Measurements from ENCODE around the gene AFAP1L2. TPM values are rescaled to one million over a fixed set of nuclear protein-coding genes. Genes with fewer than 3 reads are reported as not detected.

AFAP1L2 gene
- total RNA-seq, 1 donor from 2014 or later: 5.3 TPM

- DNase-seq (no peak), ATAC-seq (ENCODE audit: poor library complexity) (no peak)
- intact Hi-C loops (cut with DNase I): no loop called here
Measured at GRCh38 chr10:114395366-114396022, 8.8 kb downstream of the AFAP1L2 start.

GRCh38 chr10:114394531-114394930, 9.8 kb downstream of the AFAP1L2 start:
- intact Hi-C loops (cut with DNase I): no loop called here
- DNase-seq (no peak), ATAC-seq (ENCODE audit: poor library complexity) (no peak)

GRCh38 chr10:114393886-114394285, 10.4 kb downstream of the AFAP1L2 start:
- intact Hi-C loops (cut with DNase I): no loop called here
- DNase-seq: no peak
- ATAC-seq (ENCODE audit: poor library complexity): no peak

- DNase-seq (no peak), ATAC-seq (ENCODE audit: poor library complexity) (no peak)
- intact Hi-C loops (cut with DNase I): no loop called here
Measured at GRCh38 chr10:114393482-114393881, 10.8 kb downstream of the AFAP1L2 start.

- intact Hi-C loops (cut with DNase I): no loop called here
- DNase-seq: no peak
- no peak for ATAC-seq (ENCODE audit: poor library complexity)
Measured at GRCh38 chr10:114392112-114392835, 12.0 kb downstream of the AFAP1L2 start.

GRCh38 chr10:114391599-114391998, 12.7 kb downstream of the AFAP1L2 start:
- intact Hi-C loops (cut with DNase I): no loop called here
- ATAC-seq (ENCODE audit: poor library complexity) (no peak), DNase-seq (no peak)

GRCh38 chr10:114389426-114389825, 14.9 kb downstream of the AFAP1L2 start:
- no peak for ATAC-seq (ENCODE audit: poor library complexity)
- intact Hi-C loops (cut with DNase I): no loop called here
- DNase-seq: no peak

GRCh38 chr10:114388275-114388674, 16.0 kb downstream of the AFAP1L2 start:
- intact Hi-C loops (cut with DNase I): no loop called here
- DNase-seq (no peak), ATAC-seq (ENCODE audit: poor library complexity) (no peak)

GRCh38 chr10:114387784-114388183, 16.5 kb downstream of the AFAP1L2 start:
- DNase-seq: no peak
- intact Hi-C loops (cut with DNase I): no loop called here
- ATAC-seq (ENCODE audit: poor library complexity): no peak

- DNase-seq (no peak), ATAC-seq (ENCODE audit: poor library complexity) (no peak)
- intact Hi-C loops (cut with DNase I): no loop called here
Measured at GRCh38 chr10:114386452-114386851, 17.9 kb downstream of the AFAP1L2 start.

GRCh38 chr10:114385557-114385956, 18.7 kb downstream of the AFAP1L2 start:
- ATAC-seq (ENCODE audit: poor library complexity): no peak
- DNase-seq: no peak
- intact Hi-C loops (cut with DNase I): no loop called here

GRCh38 chr10:114384601-114385000, 19.7 kb downstream of the AFAP1L2 start:
- DNase-seq (no peak), ATAC-seq (ENCODE audit: poor library complexity) (no peak)
- intact Hi-C loops (cut with DNase I): no loop called here

- ATAC-seq (ENCODE audit: poor library complexity) (no peak), DNase-seq (no peak)
Measured at GRCh38 chr10:114384181-114384580, 20.1 kb downstream of the AFAP1L2 start.

GRCh38 chr10:114380797-114381196, 23.5 kb downstream of the AFAP1L2 start:
- intact Hi-C loops (cut with DNase I): no loop called here
- no peak for ATAC-seq (ENCODE audit: poor library complexity)
- no peak for DNase-seq

More at GRCh38 chr10:114384181-114384580, 20.1 kb downstream of the AFAP1L2 start:
- intact Hi-C loops (cut with DNase I): no loop called here

- intact Hi-C loops (cut with DNase I): no loop called here
- ATAC-seq (ENCODE audit: poor library complexity): no peak
- no peak for DNase-seq
Measured at GRCh38 chr10:114380060-114380459, 24.2 kb downstream of the AFAP1L2 start.

- ATAC-seq (ENCODE audit: poor library complexity): peak; percentile 39
- no peak for DNase-seq
- intact Hi-C loops (cut with DNase I): no loop called here
Measured at GRCh38 chr10:114379631-114380041, 24.7 kb downstream of the AFAP1L2 start.

- ATAC-seq (ENCODE audit: poor library complexity): no peak
- DNase-seq: no peak
- intact Hi-C loops (cut with DNase I): no loop called here
Measured at GRCh38 chr10:114376523-114376922, 27.8 kb downstream of the AFAP1L2 start.

GRCh38 chr10:114375047-114375446, 29.3 kb downstream of the AFAP1L2 start:
- intact Hi-C loops (cut with DNase I): no loop called here
- ATAC-seq (ENCODE audit: poor library complexity) (no peak), DNase-seq (no peak)

- intact Hi-C loops (cut with DNase I): no loop called here
- DNase-seq (peak; percentile 77), ATAC-seq (ENCODE audit: poor library complexity) (peak; percentile 88)
Measured at GRCh38 chr10:114374053-114374791, 30.1 kb downstream of the AFAP1L2 start.

- intact Hi-C loops (cut with DNase I): no loop called here
- DNase-seq: no peak
- ATAC-seq (ENCODE audit: poor library complexity): no peak
Measured at GRCh38 chr10:114373631-114374030, 30.7 kb downstream of the AFAP1L2 start.

Data from Right ventricle myocardium superior (tissue), 1 donor.